Left ventricle myocardium inferior (tissue), 1 donor: Measurements from ENCODE around the gene SREBF1. TPM values are rescaled to one million over a fixed set of nuclear protein-coding genes. Genes with fewer than 3 reads are reported as not detected.

Source experiments
- DNase-seq: peaks from one replicate; pipeline ENCODE4 v3.0.0-alpha.2; 2020
- H3K27ac ChIP-seq: fragments of 200-600 bp; replicated peaks from 2 replicates; pipeline ENCODE4 v1.8.0; 2021
- H3K27me3 ChIP-seq: fragments of 200-600 bp; 2 replicates; pipeline ENCODE4 v1.8.0; 2021; ENCODE audit warnings: low read depth
- H3K36me3 ChIP-seq: fragments of 200-600 bp; 2 replicates; pipeline ENCODE4 v1.8.0; 2021
- H3K4me1 ChIP-seq: fragments of 200-600 bp; 2 replicates; pipeline ENCODE4 v1.8.0; 2021
- H3K4me3 ChIP-seq: fragments of 200-600 bp; 2 replicates; pipeline ENCODE4 v1.8.0; 2021; ENCODE audit warnings: mild to moderate bottlenecking, moderate library complexity
- H3K9me3 ChIP-seq: fragments of 200-600 bp; replicated peaks from 2 replicates; pipeline ENCODE4 v1.8.0; 2021
- intact Hi-C: fragments of 100-400 bp; cut with micrococcal nuclease; formaldehyde crosslinking; loops from one replicate; pipeline ENCODE4 v1.11.0; 2022
- total RNA-seq: library from RNA; stranded (reverse); fragmentation: NEBNext Ultra II Directional; extraction: Animal tissue kit (Norgen Biotek cat#: 25700); gene quantifications from one replicate; pipeline ENCODE4 v1.2.1, GENCODE V29; 2021
- TF ChIP-seq, protein P1 (sequence below): fragments of 200-600 bp; IDR thresholded peaks from 2 replicates; pipeline ENCODE4 v1.8.0; 2021; ENCODE audit warnings: antibody characterized with exemption, mild to moderate bottlenecking, borderline replicate concordance
- donor health status: DM: no; HTN: yes; CAD: no; lungs with severe emphysema.

The SREBF1 gene
- total RNA-seq, 1 donor from 2014 or later, result 10.2 TPM

DNA sequence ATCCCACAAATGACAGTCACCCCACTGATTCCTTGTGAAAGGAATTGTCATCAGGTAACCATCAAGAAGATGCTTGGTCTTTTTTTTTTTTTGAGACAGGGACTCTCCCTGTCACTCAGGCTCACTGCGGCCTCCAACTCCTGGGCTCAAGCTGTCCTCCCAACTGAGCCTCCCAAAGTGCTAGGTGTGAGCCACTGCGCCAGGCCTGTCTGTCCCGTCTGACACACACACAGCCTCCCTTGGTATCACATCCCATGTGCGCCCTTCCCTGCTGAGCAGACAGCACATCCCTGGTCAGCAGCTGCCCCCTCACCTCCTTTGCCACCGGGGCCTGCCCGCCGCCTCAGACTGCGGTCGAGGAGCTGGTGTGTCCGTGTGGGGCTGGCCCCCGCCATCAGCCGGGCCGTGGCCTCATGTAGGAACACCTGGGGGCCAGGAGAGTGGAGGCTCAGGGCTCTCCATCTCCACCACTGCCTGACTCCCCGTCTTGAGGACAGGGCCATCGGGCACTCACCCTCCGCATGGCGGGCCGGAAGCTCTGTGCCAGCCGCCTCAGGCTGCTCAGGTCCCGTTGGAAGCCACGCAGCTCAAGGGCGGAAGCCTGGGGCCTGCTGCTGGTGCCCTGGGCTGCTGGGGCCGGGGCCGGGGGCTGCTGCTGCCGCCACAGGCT is 23.6 kb downstream of the SREBF1 start:
- Histone ChIP-seq H3K4me1 (peaks cover 90% of the 10 kb centered on the region), H3K36me3 (peaks cover 49% of the 10 kb centered on the region), H3K27me3 (no peaks in the 10 kb centered on the region), H3K4me3 (no peak overlapping the region), H3K9me3 (no peaks in the 10 kb centered on the region), H3K27ac (peak overlapping the region; percentile 34)
- TF ChIP-seq, protein P1, sequence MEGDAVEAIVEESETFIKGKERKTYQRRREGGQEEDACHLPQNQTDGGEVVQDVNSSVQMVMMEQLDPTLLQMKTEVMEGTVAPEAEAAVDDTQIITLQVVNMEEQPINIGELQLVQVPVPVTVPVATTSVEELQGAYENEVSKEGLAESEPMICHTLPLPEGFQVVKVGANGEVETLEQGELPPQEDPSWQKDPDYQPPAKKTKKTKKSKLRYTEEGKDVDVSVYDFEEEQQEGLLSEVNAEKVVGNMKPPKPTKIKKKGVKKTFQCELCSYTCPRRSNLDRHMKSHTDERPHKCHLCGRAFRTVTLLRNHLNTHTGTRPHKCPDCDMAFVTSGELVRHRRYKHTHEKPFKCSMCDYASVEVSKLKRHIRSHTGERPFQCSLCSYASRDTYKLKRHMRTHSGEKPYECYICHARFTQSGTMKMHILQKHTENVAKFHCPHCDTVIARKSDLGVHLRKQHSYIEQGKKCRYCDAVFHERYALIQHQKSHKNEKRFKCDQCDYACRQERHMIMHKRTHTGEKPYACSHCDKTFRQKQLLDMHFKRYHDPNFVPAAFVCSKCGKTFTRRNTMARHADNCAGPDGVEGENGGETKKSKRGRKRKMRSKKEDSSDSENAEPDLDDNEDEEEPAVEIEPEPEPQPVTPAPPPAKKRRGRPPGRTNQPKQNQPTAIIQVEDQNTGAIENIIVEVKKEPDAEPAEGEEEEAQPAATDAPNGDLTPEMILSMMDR, result no peak
- DNase-seq, result no peak
- intact Hi-C loops, result loop anchor here (2.0 to 5.0 kb wide), 2 partner anchors 48 to 104 kb away; no protein-coding TSS in a partner anchor

DNA sequence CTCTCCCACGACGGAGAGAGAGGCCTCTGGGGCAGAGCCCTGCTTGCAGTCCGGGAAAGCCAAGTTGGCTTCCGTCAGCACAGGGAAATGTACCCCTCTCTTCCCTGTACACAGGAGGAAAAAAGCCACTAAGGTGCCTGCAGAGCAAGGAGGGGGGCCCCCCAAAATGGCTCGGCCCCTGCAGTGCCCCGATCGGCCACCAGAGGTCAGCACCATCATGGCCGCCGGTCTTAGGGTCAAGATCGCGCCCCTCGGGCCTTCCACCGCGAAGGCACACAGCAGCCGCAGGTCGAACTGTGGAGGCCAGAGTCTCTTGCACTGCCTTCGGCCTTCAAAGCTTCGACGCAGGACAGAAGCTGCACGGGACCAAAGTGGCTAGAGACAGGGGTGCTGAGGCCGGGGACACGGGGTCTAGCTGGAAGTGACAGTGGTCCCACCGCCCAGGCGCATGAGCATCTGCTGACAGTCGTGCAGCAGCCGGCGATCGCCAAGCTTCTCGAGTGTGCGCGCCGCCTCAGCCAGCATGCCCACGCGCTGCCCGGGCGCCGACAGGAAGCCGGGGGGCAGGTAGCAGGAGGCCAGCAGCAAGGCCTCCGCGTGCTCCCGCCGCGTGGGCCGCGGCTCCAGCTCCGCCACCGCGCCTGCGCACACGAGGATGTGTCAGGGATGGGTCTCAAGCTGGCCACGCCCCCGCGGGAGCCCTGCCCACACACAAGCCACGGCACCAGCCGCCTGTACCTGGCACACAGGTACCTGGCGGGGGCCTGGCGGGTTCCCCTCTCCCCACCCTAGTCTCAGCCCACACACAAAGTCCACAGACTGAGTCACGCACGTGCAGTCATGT is 24.4 kb downstream of the SREBF1 start:
- Histone ChIP-seq H3K27ac (peak overlapping the region; percentile 34), H3K4me3 (no peak overlapping the region), H3K27me3 (no peaks in the 10 kb centered on the region), H3K36me3 (peaks cover 47% of the 10 kb centered on the region), H3K9me3 (no peaks in the 10 kb centered on the region), H3K4me1 (peaks cover 89% of the 10 kb centered on the region)
- TF ChIP-seq, protein P1, result peak; percentile 100
- peak; percentile 79 for DNase-seq
- intact Hi-C loops, result loop anchor here (2.0 to 5.0 kb wide), 2 partner anchors 48 to 105 kb away; no protein-coding TSS in a partner anchor

DNA sequence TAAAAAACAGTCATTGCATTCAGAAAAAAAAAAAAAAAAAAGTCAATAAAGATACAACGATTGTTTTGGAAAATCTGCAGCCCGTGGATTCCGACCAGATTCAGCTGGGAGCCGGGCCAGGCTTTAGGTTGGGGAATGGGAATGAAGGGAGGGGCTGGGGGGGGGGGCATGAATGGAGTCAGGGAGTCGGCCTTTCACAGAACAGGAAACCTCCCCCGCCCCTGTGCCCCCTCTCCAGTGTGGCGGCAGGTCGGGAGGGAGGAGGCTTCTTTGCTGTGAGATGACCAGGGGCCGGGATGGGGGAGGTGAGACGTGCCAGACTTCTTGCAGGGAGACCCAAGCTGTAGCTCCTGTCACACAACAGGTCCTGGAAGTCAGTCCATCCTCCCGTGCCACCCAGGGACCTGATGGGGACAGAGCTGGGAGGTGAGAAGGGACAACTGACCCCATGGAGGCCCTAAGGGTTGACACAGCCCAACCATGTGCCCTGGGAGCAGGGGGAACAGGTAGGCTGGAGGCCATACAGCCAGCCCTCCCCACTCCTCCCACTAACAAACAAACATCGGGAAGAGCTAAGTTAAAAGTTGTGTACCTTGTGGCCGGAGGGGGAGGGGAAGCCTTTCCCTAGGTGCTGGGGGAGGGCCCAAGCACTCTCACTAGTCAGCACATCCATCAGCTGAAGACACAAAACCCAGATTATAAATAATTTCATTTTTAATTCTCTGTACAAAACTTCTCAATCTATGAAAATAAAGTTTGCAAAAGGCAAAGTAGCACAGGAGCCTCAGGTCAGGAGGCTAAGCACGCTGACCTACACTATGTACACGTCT is 25.2 kb downstream of the SREBF1 start:
- no peak for DNase-seq
- H3K9me3 ChIP-seq, result no peaks in the 10 kb centered on the region
- intact Hi-C loops, result loop anchor here (2.0 to 5.0 kb wide), 2 partner anchors 49 to 106 kb away; no protein-coding TSS in a partner anchor
- H3K27ac ChIP-seq, result peak overlapping the region; percentile 34
- peaks cover 87% of the 10 kb centered on the region for H3K4me1 ChIP-seq
- H3K4me3 ChIP-seq, result no peak overlapping the region
- H3K36me3 ChIP-seq, result peaks cover 38% of the 10 kb centered on the region
- H3K27me3 ChIP-seq, result no peaks in the 10 kb centered on the region
- TF ChIP-seq, protein P1, result no peak

DNA sequence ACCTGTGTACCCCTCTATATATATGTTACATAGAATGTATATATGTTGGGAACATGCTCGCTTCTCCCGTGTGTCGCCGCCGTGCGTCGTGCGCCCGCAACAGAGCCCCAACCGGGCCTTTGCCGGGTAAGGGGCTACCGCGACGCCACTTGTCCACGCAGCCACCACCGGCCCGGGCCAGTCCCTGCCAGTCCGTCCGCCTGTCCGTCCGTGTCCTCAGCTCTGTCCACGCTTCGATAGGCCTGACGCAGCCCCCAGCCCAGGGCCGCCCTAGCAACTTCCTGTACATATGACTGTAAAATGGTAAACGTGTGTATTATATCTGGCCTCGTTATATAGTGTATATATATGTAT is 25.9 kb downstream of the SREBF1 start:
- peak overlapping the region; percentile 54 for H3K4me3 ChIP-seq
- no peaks in the 10 kb centered on the region for H3K9me3 ChIP-seq
- TF ChIP-seq, protein P1, result no peak
- no peak for DNase-seq
- peaks cover 89% of the 10 kb centered on the region for H3K4me1 ChIP-seq
- H3K27ac ChIP-seq, result peak overlapping the region; percentile 83
- intact Hi-C loops, result loop anchor here (5.0 kb wide), 1 partner anchor 106 kb away; no protein-coding TSS in a partner anchor
- peaks cover 34% of the 10 kb centered on the region for H3K36me3 ChIP-seq
- no peaks in the 10 kb centered on the region for H3K27me3 ChIP-seq
